OCI-LY7 (cell line): Measurements from ENCODE around the gene ADAMTSL2. TPM values are rescaled to one million over a fixed set of nuclear protein-coding genes. Genes with fewer than 3 reads are reported as not detected.

Experiments used
- BruUV-seq: library from RNA; stranded (reverse); fragments of 400-500 nt; replicated peaks from 2 replicates; lab custom pipeline; 2021; lab: Mats Ljungman, UMichigan
- CTCF ChIA-PET: fragments of 300-600 bp; sonication (Branson Sonifier 250); formaldehyde crosslinking; loops from one replicate; lab custom pipeline; 2022; ENCODE audit warnings: antibody characterized with exemption; ENCODE audit not compliant: unreplicated experiment; lab: Charles Lee
- POLR2A ChIA-PET: fragments of 300-600 bp; sonication (Branson Sonifier 250); formaldehyde crosslinking; loops from one replicate; lab custom pipeline; 2022; ENCODE audit warnings: antibody characterized with exemption; lab: Charles Lee
- DNase-seq: peaks from one replicate; pipeline ENCODE4 v3.0.0-alpha.2; 2015; ENCODE audit warnings: low spot score
- H2AFZ ChIP-seq: fragments of 200-600 bp; sonication (generic), shearing (Covaris generic); 2 replicates; pipeline ENCODE4 v1.6.1; 2014; ENCODE audit warnings: mild to moderate bottlenecking, antibody characterized with exemption, low read length, moderate library complexity
- H3K27ac ChIP-seq: fragments of 200-600 bp; sonication (generic); 2 replicates; pipeline ENCODE4 v1.5.1; 2014; ENCODE audit warnings: mixed run types, low read depth, mild to moderate bottlenecking, moderate library complexity, low read length, inconsistent platforms; ENCODE audit not compliant: poor library complexity, severe bottlenecking
- H3K36me3 ChIP-seq: fragments of 200-600 bp; sonication (generic); 2 replicates; pipeline ENCODE4 v1.6.1; 2014; ENCODE audit warnings: mild to moderate bottlenecking, antibody characterized with exemption, low read length, moderate library complexity, mixed read lengths; ENCODE audit not compliant: insufficient read depth
- H3K4me1 ChIP-seq: fragments of 200-600 bp; sonication (generic); 2 replicates; pipeline ENCODE4 v1.5.1; 2014; ENCODE audit warnings: mild to moderate bottlenecking, low read length; ENCODE audit not compliant: insufficient read depth, poor library complexity, severe bottlenecking
- H3K4me2 ChIP-seq: fragments of 200-600 bp; sonication (generic); 2 replicates; pipeline ENCODE4 v1.6.1; 2014; ENCODE audit warnings: mild to moderate bottlenecking, low read length
- H3K4me3 ChIP-seq: fragments of 200-600 bp; sonication (generic); 2 replicates; pipeline ENCODE4 v1.5.1; 2014; ENCODE audit warnings: mild to moderate bottlenecking, low read depth, low read length; ENCODE audit not compliant: poor library complexity, severe bottlenecking
- H3K79me2 ChIP-seq: fragments of 200-600 bp; sonication (generic); 2 replicates; pipeline ENCODE4 v1.6.1; 2016; ENCODE audit warnings: low read depth, mild to moderate bottlenecking, low read length, moderate library complexity, mixed read lengths; ENCODE audit not compliant: insufficient read depth
- H3K9me2 ChIP-seq: fragments of 200-600 bp; sonication (generic); 2 replicates; pipeline ENCODE4 v1.6.1; 2016; ENCODE audit warnings: mild to moderate bottlenecking, low read length, mixed read lengths; ENCODE audit not compliant: insufficient read depth
- H3K9me3 ChIP-seq: fragments of 200-600 bp; sonication (generic); 2 replicates; pipeline ENCODE4 v1.6.1; 2014; ENCODE audit warnings: mild to moderate bottlenecking, mixed run types, low read length, mixed read lengths
- H4K20me1 ChIP-seq: fragments of 200-600 bp; sonication (generic); 2 replicates; pipeline ENCODE4 v1.6.1; 2014; ENCODE audit warnings: mild to moderate bottlenecking, antibody characterized with exemption, low read length, moderate library complexity, mixed read lengths; ENCODE audit not compliant: insufficient read depth
- CTCF ChIP-seq: fragments of 200-600 bp; sonication (generic); conservative IDR thresholded peaks from 2 replicates; pipeline ENCODE4 v1.5.1; 2014; ENCODE audit warnings: mild to moderate bottlenecking, antibody characterized with exemption, low read length, moderate library complexity, mixed read lengths
- EZH2phosphoT487 ChIP-seq: fragments of 200-600 bp; sonication (generic); IDR thresholded peaks from 2 replicates; pipeline ENCODE4 v1.6.1; 2018; ENCODE audit warnings: low read depth, borderline replicate concordance, mild to moderate bottlenecking, mixed run types, antibody characterized with exemption, low read length, moderate library complexity, mixed read lengths
- intact Hi-C: fragments of 100-400 bp; cut with micrococcal nuclease; formaldehyde crosslinking; loops from one replicate; pipeline ENCODE4 v1.10.0; 2022; ENCODE audit not compliant: unreplicated experiment
- total RNA-seq, 2 experiments: library from RNA; depleted of rRNA in 1 of 2; stranded (reverse); fragments of >200 nt in 1 of 2; shearing (Covaris generic) in 1 of 2; gene quantifications; 2 replicates each; pipeline ENCODE4 v1.2.3, GENCODE V29; 2014 to 2022

The ADAMTSL2 gene
- total RNA-seq, 2 experiments from 2014 or later = 0.88 TPM; not detected in 1

GRCh38 chr9:133608382-133608781 is 73.9 kb downstream of the ADAMTSL2 start:
- ChIA-PET POLR2A (interaction anchor here (0.7 kb wide), 1 partner anchor 11 kb away, joined by 3 read pairs; no protein-coding TSS in a partner anchor), CTCF (no interaction called here)
- TF ChIP-seq CTCF = no peak
- TF ChIP-seq EZH2phosphoT487 = no peak
- Histone ChIP-seq H3K36me3 (no peaks in the 10 kb centered on the region), H2AFZ (no peak overlapping the region), H3K9me2 (no peaks in the 10 kb centered on the region), H3K4me3 (no peak overlapping the region), H4K20me1 (no peaks in the 10 kb centered on the region), H3K4me2 (no peak overlapping the region), H3K9me3 (no peaks in the 10 kb centered on the region), H3K4me1 (peaks cover 12% of the 10 kb centered on the region), H3K79me2 (no peaks in the 10 kb centered on the region), H3K27ac (no peak overlapping the region)
- no peak for DNase-seq
- no TSS peak for BruUV-seq
- intact Hi-C loops = no loop called here

DNA sequence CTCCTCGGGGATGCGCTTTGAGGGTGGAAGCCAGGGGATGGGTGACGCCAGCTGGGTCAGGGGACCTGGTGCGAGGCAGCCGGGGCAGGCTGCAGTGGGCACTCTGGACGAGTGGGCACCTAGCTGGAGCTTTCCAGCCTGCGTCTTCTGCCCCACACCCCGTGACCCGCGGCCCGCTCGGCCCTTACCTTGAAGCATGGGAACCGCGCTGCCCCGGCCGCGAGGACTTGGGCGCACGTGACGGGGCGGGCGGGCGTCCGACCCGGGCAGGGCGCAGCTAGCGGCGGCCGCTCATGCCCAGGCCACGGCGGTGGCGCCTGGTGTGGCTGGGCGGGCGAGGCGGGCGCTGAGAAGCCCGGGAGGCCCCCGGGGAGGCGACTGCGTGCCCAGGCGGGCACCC is 74.4 kb downstream of the ADAMTSL2 start:
- CTCF ChIA-PET = no interaction called here
- no peaks in the 10 kb centered on the region for H3K36me3 ChIP-seq
- no peak overlapping the region for H3K4me2 ChIP-seq
- H3K4me3 ChIP-seq = no peak overlapping the region
- no peak overlapping the region for H2AFZ ChIP-seq
- no peak for DNase-seq
- H3K4me1 ChIP-seq = peaks cover 12% of the 10 kb centered on the region
- H4K20me1 ChIP-seq = no peaks in the 10 kb centered on the region
- TF ChIP-seq EZH2phosphoT487 = no peak
- TF ChIP-seq CTCF = no peak
- no peaks in the 10 kb centered on the region for H3K9me3 ChIP-seq
- intact Hi-C loops = no loop called here
- H3K27ac ChIP-seq = no peak overlapping the region
- no peaks in the 10 kb centered on the region for H3K9me2 ChIP-seq
- POLR2A ChIA-PET = no interaction called here
- H3K79me2 ChIP-seq = no peaks in the 10 kb centered on the region
- BruUV-seq = no TSS peak

GRCh38 chr9:133609311-133610098 is 75.0 kb downstream of the ADAMTSL2 start, which contains the start of gene FAM163B:
Gene FAM163B, minus strand, starts transcription at chr9:133609389. Its CDS starts 29,166 bp downstream, at chr9:133580223.
- Histone ChIP-seq H4K20me1 (no peaks in the 10 kb centered on the region), H3K4me1 (peaks cover 7% of the 10 kb centered on the region), H3K9me2 (no peaks in the 10 kb centered on the region), H3K79me2 (no peaks in the 10 kb centered on the region), H3K4me2 (no peak within 1 kb of the TSS), H3K27ac (no peak within 1 kb of the TSS), H2AFZ (no peak within 1 kb of the TSS), H3K4me3 (no peak within 1 kb of the TSS), H3K36me3 (no peaks in the 10 kb centered on the region), H3K9me3 (no peaks in the 10 kb centered on the region)
- POLR2A ChIA-PET = no interaction called here
- CTCF ChIA-PET = no interaction called here
- BruUV-seq = no TSS peak
- DNase-seq = no peak
- intact Hi-C loops = no loop called here
- TF ChIP-seq CTCF (no peak), EZH2phosphoT487 (no peak)
